ENCODE data around the gene POLQ.
"Not testable (repeated sequence)": the region's sequence is repeated elsewhere in the genome, so short reads cannot be mapped to it uniquely, and the experiment has no call there.

The POLQ gene

GRCh38 chr3:121411523-121411922 lies 134.3 kb downstream of the POLQ start:
- H3K27me3 ChIP-seq (ENCODE audit: insufficient read depth, low read length): no peaks in the 10 kb centered on the region
- no peak overlapping the region for H3K4me3 ChIP-seq (ENCODE audit: low read length)
- H3K36me3 ChIP-seq (ENCODE audit: insufficient read depth, low read depth, low read length): no peaks in the 10 kb centered on the region
- no peak overlapping the region for H3K9ac ChIP-seq (ENCODE audit: low read depth, low read length)
- H3K27ac ChIP-seq (ENCODE audit: low read length): no peak overlapping the region
- H3K9me3 ChIP-seq (ENCODE audit: insufficient read depth, low read depth, low read length): no peaks in the 10 kb centered on the region
- H3K4me1 ChIP-seq (ENCODE audit: insufficient read depth, low read length): no peaks in the 10 kb centered on the region

- no peak overlapping the region for H3K9ac ChIP-seq (ENCODE audit: low read depth, low read length)
- no peak overlapping the region for H3K27ac ChIP-seq (ENCODE audit: low read length)
- no peaks in the 10 kb centered on the region for H3K9me3 ChIP-seq (ENCODE audit: insufficient read depth, low read depth, low read length)
- H3K4me1 ChIP-seq (ENCODE audit: insufficient read depth, low read length): no peaks in the 10 kb centered on the region
- no peak overlapping the region for H3K4me3 ChIP-seq (ENCODE audit: low read length)
- H3K36me3 ChIP-seq (ENCODE audit: insufficient read depth, low read depth, low read length): no peaks in the 10 kb centered on the region
- H3K27me3 ChIP-seq (ENCODE audit: insufficient read depth, low read length): no peaks in the 10 kb centered on the region
Measured at GRCh38 chr3:121405631-121406030, 140.2 kb downstream of the POLQ start.

DNA sequence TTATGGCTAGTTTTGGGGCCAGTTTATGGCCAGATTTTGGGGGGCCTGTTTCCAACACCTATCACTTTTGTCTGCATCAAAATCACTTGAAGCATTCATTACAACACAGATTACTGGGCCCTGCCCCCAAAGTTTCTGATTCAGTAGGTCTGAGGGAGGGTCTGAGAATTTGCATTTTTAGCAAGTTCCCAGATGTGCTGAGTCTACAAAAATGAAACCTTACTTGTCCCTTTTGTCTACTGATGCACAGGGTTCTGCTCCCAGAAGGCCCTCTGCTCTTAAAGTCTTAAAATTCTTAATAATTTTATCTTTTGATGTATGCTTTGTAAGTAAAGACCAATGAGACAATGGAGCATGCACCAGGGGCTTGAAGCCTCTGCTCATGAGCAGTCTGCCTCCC lies 146.0 kb downstream of the POLQ start:
- Histone ChIP-seq H3K4me1 (ENCODE audit: insufficient read depth, low read length) (no peaks in the 10 kb centered on the region), H3K36me3 (ENCODE audit: insufficient read depth, low read depth, low read length) (no peaks in the 10 kb centered on the region), H3K9me3 (ENCODE audit: insufficient read depth, low read depth, low read length) (no peaks in the 10 kb centered on the region), H3K9ac (ENCODE audit: low read depth, low read length) (no peak overlapping the region), H3K27ac (ENCODE audit: low read length) (no peak overlapping the region), H3K27me3 (ENCODE audit: insufficient read depth, low read length) (no peaks in the 10 kb centered on the region), H3K4me3 (ENCODE audit: low read length) (no peak overlapping the region)

GRCh38 chr3:121398051-121398450 lies 147.7 kb downstream of the POLQ start:
- not testable (repeated sequence) for H3K4me1 ChIP-seq (ENCODE audit: insufficient read depth, low read length); H3K4me3 ChIP-seq (ENCODE audit: low read length); H3K9ac ChIP-seq (ENCODE audit: low read depth, low read length); H3K27ac ChIP-seq (ENCODE audit: low read length); H3K27me3 ChIP-seq (ENCODE audit: insufficient read depth, low read length); H3K36me3 ChIP-seq (ENCODE audit: insufficient read depth, low read depth, low read length); H3K9me3 ChIP-seq (ENCODE audit: insufficient read depth, low read depth, low read length)

DNA sequence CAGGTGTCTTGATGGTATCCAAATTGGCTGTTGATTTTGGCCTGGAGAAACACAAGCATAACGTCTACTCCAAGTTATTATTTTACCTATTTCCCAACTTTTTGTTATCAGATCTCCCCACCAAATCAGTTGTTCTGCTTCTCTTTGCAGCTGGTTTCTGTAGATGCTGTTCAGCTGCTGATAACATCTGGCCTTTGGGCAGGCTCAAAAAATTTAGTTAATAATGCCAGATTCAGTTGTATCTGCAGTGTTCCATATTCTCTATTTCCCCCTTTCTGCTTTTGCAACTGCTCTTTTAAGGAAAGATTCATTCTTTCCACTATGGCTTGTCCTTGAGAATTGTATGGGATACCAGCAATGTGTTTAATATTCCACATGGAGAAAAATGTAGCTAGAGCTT lies 149.8 kb downstream of the POLQ start:
- not testable (repeated sequence) for H3K4me3 ChIP-seq (ENCODE audit: low read length); H3K9ac ChIP-seq (ENCODE audit: low read depth, low read length)

GRCh38 chr3:121388308-121388707 lies 157.5 kb downstream of the POLQ start:
- not testable (repeated sequence) for H3K36me3 ChIP-seq (ENCODE audit: insufficient read depth, low read depth, low read length); H3K9ac ChIP-seq (ENCODE audit: low read depth, low read length); H3K9me3 ChIP-seq (ENCODE audit: insufficient read depth, low read depth, low read length); H3K27ac ChIP-seq (ENCODE audit: low read length); H3K4me1 ChIP-seq (ENCODE audit: insufficient read depth, low read length); H3K4me3 ChIP-seq (ENCODE audit: low read length); H3K27me3 ChIP-seq (ENCODE audit: insufficient read depth, low read length)

More for the DNA sequence above, 149.8 kb downstream of the POLQ start:
- H3K27ac ChIP-seq (ENCODE audit: low read length); H3K9me3 ChIP-seq (ENCODE audit: insufficient read depth, low read depth, low read length); H3K36me3 ChIP-seq (ENCODE audit: insufficient read depth, low read depth, low read length); H3K27me3 ChIP-seq (ENCODE audit: insufficient read depth, low read length); H3K4me1 ChIP-seq (ENCODE audit: insufficient read depth, low read length): not testable (repeated sequence)

Measured in iPS-20b (cell line).